IMR-90 (cell line): ENCODE results near the gene NAA35. TPM values are rescaled to one million over a fixed set of nuclear protein-coding genes. Genes with fewer than 3 reads are reported as not detected.
A peak's percentile ranks its signal among the peaks of the same experiment; 100 is the strongest.

Experiments
- ATAC-seq: fragments of 200-7000 bp; cut with Tn5 transposase; 2 replicates; pipeline ENCODE4 v1.9.1; 2020; ENCODE audit warnings: low read depth, mild to moderate bottlenecking, moderate library complexity
- BruUV-seq: library from RNA; stranded (reverse); fragments of 400-500 nt; replicated peaks from 2 replicates; lab custom pipeline; 2021; lab: Mats Ljungman, UMichigan
- CTCF ChIA-PET: fragments of 300-600 bp; formaldehyde crosslinking; extraction: SDS; loops from one replicate; lab custom pipeline; 2021; ENCODE audit warnings: antibody characterized with exemption; lab: Yijun Ruan, JAX
- POLR2A ChIA-PET: fragments of 300-600 bp; sonication (Branson Sonifier 250); formaldehyde crosslinking; loops from one replicate; lab custom pipeline; 2022; ENCODE audit warnings: antibody characterized with exemption; ENCODE audit not compliant: unreplicated experiment; lab: Charles Lee
- DNase-seq: peaks from one replicate; pipeline ENCODE4 v3.0.0; 2013
- H2AFZ ChIP-seq: replicated peaks from 2 replicates; pipeline ENCODE3; 2013; ENCODE audit warnings: low read length, mild to moderate bottlenecking; ENCODE audit not compliant: poor library complexity
- H2AK5ac ChIP-seq: 2 replicates; pipeline ENCODE4 v1.6.1; 2013; ENCODE audit warnings: low read depth, low read length, inconsistent platforms
- H2AK9ac ChIP-seq: replicated peaks from 2 replicates; pipeline ENCODE3; 2013; ENCODE audit warnings: mild to moderate bottlenecking, low read depth, low read length, moderate library complexity; ENCODE audit not compliant: poor library complexity
- H2BK120ac ChIP-seq: 2 replicates; pipeline ENCODE4 v1.6.1; 2013; ENCODE audit warnings: low read depth, low read length, inconsistent platforms
- H2BK15ac ChIP-seq: 3 replicates; pipeline ENCODE4 v1.6.1; 2013; ENCODE audit warnings: low read depth, low read length, inconsistent platforms
- H2BK20ac ChIP-seq: 2 replicates; pipeline ENCODE4 v1.6.1; 2013; ENCODE audit warnings: low read depth, mild to moderate bottlenecking, inconsistent platforms, low read length, moderate library complexity
- H2BK5ac ChIP-seq: 2 replicates; pipeline ENCODE4 v1.6.1; 2013; ENCODE audit warnings: mild to moderate bottlenecking, low read depth, low read length, inconsistent platforms; ENCODE audit not compliant: poor library complexity, severe bottlenecking
- H3K14ac ChIP-seq: replicated peaks from 2 replicates; pipeline ENCODE4 v1.6.1; 2013; ENCODE audit warnings: low read depth, low read length, inconsistent platforms
- H3K18ac ChIP-seq: 2 replicates; pipeline ENCODE4 v1.6.1; 2013; ENCODE audit warnings: low read depth, low read length, control low read depth
- H3K23ac ChIP-seq: 2 replicates; pipeline ENCODE4 v1.6.1; 2013; ENCODE audit warnings: low read depth, low read length, inconsistent platforms
- H3K27ac ChIP-seq: 2 replicates; pipeline ENCODE4 v1.5.1; 2013; ENCODE audit warnings: mild to moderate bottlenecking, control low read depth, low read length; ENCODE audit not compliant: insufficient read depth
- H3K27me3 ChIP-seq: 2 replicates; pipeline ENCODE4 v1.6.1; 2013; ENCODE audit warnings: low read length; ENCODE audit not compliant: control insufficient read depth, insufficient read depth
- H3K36me3 ChIP-seq: 2 replicates; pipeline ENCODE4 v1.6.1; 2013; ENCODE audit warnings: low read length, mixed read lengths; ENCODE audit not compliant: control insufficient read depth, insufficient read depth
- H3K4ac ChIP-seq: 2 replicates; pipeline ENCODE4 v1.6.1; 2013; ENCODE audit warnings: low read depth, low read length, inconsistent platforms
- H3K4me1 ChIP-seq: 2 replicates; pipeline ENCODE4 v1.6.1; 2013; ENCODE audit warnings: low read length, mixed read lengths; ENCODE audit not compliant: control insufficient read depth, insufficient read depth
- H3K4me2 ChIP-seq: 2 replicates; pipeline ENCODE4 v1.6.1; 2013; ENCODE audit warnings: low read depth, mild to moderate bottlenecking, control low read depth, low read length, moderate library complexity
- H3K4me3 ChIP-seq: 2 replicates; pipeline ENCODE4 v1.5.1; 2013; ENCODE audit warnings: low read depth, mild to moderate bottlenecking, control low read depth, low read length, moderate library complexity; ENCODE audit not compliant: insufficient read depth
- H3K56ac ChIP-seq: 2 replicates; pipeline ENCODE4 v1.6.1; 2013; ENCODE audit warnings: low read length, inconsistent platforms; ENCODE audit not compliant: insufficient read depth; ENCODE audit errors: extremely low read depth
- H3K79me1 ChIP-seq, 2 experiments: 2 replicates each; pipeline ENCODE4 v1.6.1; 2013; ENCODE audit warnings: low read length in 2 of 2, inconsistent platforms in 1 of 2, low read depth in 1 of 2
- H3K9ac ChIP-seq: 2 replicates; pipeline ENCODE4 v1.6.1; 2013; ENCODE audit warnings: low read depth, low read length, control low read depth
- H3K9me1 ChIP-seq: 2 replicates; pipeline ENCODE4 v1.6.1; 2013; ENCODE audit warnings: low read length, inconsistent platforms; ENCODE audit not compliant: insufficient read depth
- H3K9me3 ChIP-seq: 2 replicates; pipeline ENCODE4 v1.6.1; 2013; ENCODE audit warnings: low read length; ENCODE audit not compliant: control insufficient read depth, insufficient read depth
- H4K20me1 ChIP-seq: 2 replicates; pipeline ENCODE4 v1.6.1; 2013; ENCODE audit warnings: low read length, inconsistent platforms; ENCODE audit not compliant: insufficient read depth
- H4K5ac ChIP-seq: 2 replicates; pipeline ENCODE4 v1.6.1; 2013; ENCODE audit warnings: mild to moderate bottlenecking, low read depth, low read length, control low read depth
- H4K8ac ChIP-seq, 2 experiments: 2 replicates each; pipeline ENCODE4 v1.6.1; 2013; ENCODE audit warnings: low read depth in 2 of 2, low read length in 2 of 2, control low read depth in 1 of 2, inconsistent platforms in 1 of 2
- H4K91ac ChIP-seq: 2 replicates; pipeline ENCODE4 v1.6.1; 2013; ENCODE audit warnings: low read depth, low read length, inconsistent platforms; ENCODE audit not compliant: insufficient read depth
- CEBPB ChIP-seq: IDR thresholded peaks from 2 replicates; pipeline ENCODE4 v1.6.1; 2012; ENCODE audit warnings: low read depth, low read length, improper control_type of control experiment
- FOS ChIP-seq: fragments of 150-350 bp; IDR thresholded peaks from 2 replicates; pipeline ENCODE4 v1.6.1; 2016; ENCODE audit warnings: low read depth, low read length
- MAZ ChIP-seq: IDR thresholded peaks from 2 replicates; pipeline ENCODE4 v1.6.1; 2012; ENCODE audit warnings: low read depth, mild to moderate bottlenecking, low read length, improper control_type of control experiment, moderate library complexity, borderline replicate concordance
- RAD21 ChIP-seq: IDR thresholded peaks from 2 replicates; pipeline ENCODE4 v1.6.1; 2012; ENCODE audit warnings: low read length, improper control_type of control experiment
- WGBS, 2 experiments: methylation state at CpG; one replicate each; pipeline versions ENCODE4 v1.1.5 to v1.1.7; 2013; ENCODE audit warnings: missing lambda C conversion rate in 2 of 2; ENCODE audit not compliant: insufficient read length in 1 of 2; ENCODE audit errors: extremely low coverage in 2 of 2; 5-methylcytosine and 5-hydroxymethylcytosine counted together
- dilution Hi-C: fragments of 300-500 bp; cut with HindIII; formaldehyde crosslinking; loops from one replicate; pipeline ENCODE4 v1.14.3; 2018; ENCODE audit warnings: low sequenced_read_pairs; ENCODE audit not compliant: unreplicated experiment
- in situ Hi-C: fragments of 300-500 bp; cut with MboI; formaldehyde crosslinking; loops from 3 replicates; pipeline ENCODE4 v1.14.3; 2019; ENCODE audit warnings: low sequenced_read_pairs, inconsistent platforms, mixed read lengths
- intact Hi-C: fragments of 100-400 bp; cut with micrococcal nuclease; formaldehyde crosslinking; loops from 2 replicates; pipeline ENCODE4 v1.10.0; 2022
- polyA plus RNA-seq, 3 experiments: library from polyadenylated mRNA; depleted of rRNA; stranded (reverse); fragments of >200 nt; gene quantifications; 2 replicates each; pipeline ENCODE4 v1.2.3, GENCODE V29; 2012; ENCODE audit warnings: low replicate concordance in 1 of 3
- total RNA-seq: library from RNA; depleted of rRNA; stranded (reverse); fragments of >200 nt; gene quantifications from 2 replicates; pipeline ENCODE4 v1.2.3, GENCODE V29; 2012
- TF ChIP-seq, protein P1 (sequence below): fragments of 150-350 bp; IDR thresholded peaks from 2 replicates; pipeline ENCODE4 v1.6.1; 2017; ENCODE audit warnings: mild to moderate bottlenecking, antibody characterized with exemption, low read length, low read depth

The NAA35 gene
- total and polyA plus RNA-seq, 2 of the 4 experiments (the other 2 are of a cell fraction): 13.1 to 16.5 TPM

DNA sequence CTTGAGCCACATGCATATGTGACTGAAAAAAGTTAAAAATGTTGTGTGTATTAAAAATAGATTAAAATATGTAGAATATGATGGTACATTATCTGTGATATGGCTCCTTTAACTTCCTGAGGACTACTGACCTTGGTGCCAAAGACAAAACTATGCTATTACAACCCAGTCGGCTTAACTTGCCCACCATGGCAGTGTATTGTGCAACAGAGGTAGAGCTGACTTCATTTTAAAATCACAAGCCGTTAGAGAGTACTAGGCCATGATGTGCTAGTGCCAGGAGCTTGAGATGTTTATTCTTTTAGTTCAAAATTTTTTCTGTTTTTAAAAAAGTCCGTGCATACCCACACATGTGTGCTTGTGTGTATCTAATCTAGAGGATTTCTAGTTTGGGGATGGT, 46.3 kb downstream of the NAA35 start:
- dilution Hi-C loops (no loop called here), intact Hi-C loops (no loop called here), in situ Hi-C loops (no loop called here)
- no peak overlapping the region for H3K4me3 ChIP-seq
- BruUV-seq: no TSS peak
- no peak overlapping the region for H2AK5ac ChIP-seq
- TF ChIP-seq, protein P1, sequence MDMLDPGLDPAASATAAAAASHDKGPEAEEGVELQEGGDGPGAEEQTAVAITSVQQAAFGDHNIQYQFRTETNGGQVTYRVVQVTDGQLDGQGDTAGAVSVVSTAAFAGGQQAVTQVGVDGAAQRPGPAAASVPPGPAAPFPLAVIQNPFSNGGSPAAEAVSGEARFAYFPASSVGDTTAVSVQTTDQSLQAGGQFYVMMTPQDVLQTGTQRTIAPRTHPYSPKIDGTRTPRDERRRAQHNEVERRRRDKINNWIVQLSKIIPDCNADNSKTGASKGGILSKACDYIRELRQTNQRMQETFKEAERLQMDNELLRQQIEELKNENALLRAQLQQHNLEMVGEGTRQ: no peak
- TF ChIP-seq FOS (no peak), MAZ (no peak), CEBPB (peak; percentile 51; the same call in 1 of the 2 replicates), RAD21 (no peak)
- no peak overlapping the region for H3K27ac ChIP-seq
- H3K4me2 ChIP-seq: no peak overlapping the region
- no peaks in the 10 kb centered on the region for H4K20me1 ChIP-seq
- no peak overlapping the region for H2BK5ac ChIP-seq
- ATAC-seq (no peak), DNase-seq (no peak)
- peaks cover 3% of the 10 kb centered on the region; the same call in 1 of the 2 replicates for H3K9me1 ChIP-seq
- H3K4ac ChIP-seq: no peak overlapping the region
- H3K4me1 ChIP-seq: no peaks in the 10 kb centered on the region
- no peak overlapping the region for H2AK9ac ChIP-seq
- H2BK120ac ChIP-seq: no peak overlapping the region
- no peak overlapping the region for H3K9ac ChIP-seq
- H2AFZ ChIP-seq: no peak overlapping the region
- H2BK20ac ChIP-seq: no peak overlapping the region
- peaks cover 3% of the 10 kb centered on the region for H3K36me3 ChIP-seq
- no peak overlapping the region for H3K56ac ChIP-seq
- H3K9me3 ChIP-seq: no peaks in the 10 kb centered on the region
- WGBS, 2 experiments: no CpG with 5 or more reads among the region's 3 CpGs
- H3K79me1 ChIP-seq: peaks cover 8 to 10% of the 10 kb centered on the region in 2 experiments; a peak in 3 of 4 replicates
- no peak overlapping the region for H2BK15ac ChIP-seq
- no peak overlapping the region for H4K8ac ChIP-seq
- no peak overlapping the region for H3K23ac ChIP-seq
- H4K91ac ChIP-seq: no peak overlapping the region
- no peak overlapping the region for H3K18ac ChIP-seq
- H3K27me3 ChIP-seq: no peaks in the 10 kb centered on the region
- H4K5ac ChIP-seq: no peak overlapping the region
- ChIA-PET CTCF (no interaction called here), POLR2A (no interaction called here)
- no peak overlapping the region for H3K14ac ChIP-seq
